Mesendoderm (in vitro differentiated cells): ENCODE measurements around the gene USP31.

Source experiments
- DNase-seq: peaks from one replicate; pipeline ENCODE4 v3.0.0; 2013
- H2AK5ac ChIP-seq: 2 replicates; pipeline ENCODE4 v1.6.1; 2013; ENCODE audit warnings: low read length, inconsistent platforms
- H2BK120ac ChIP-seq: 2 replicates; pipeline ENCODE4 v1.6.1; 2013; ENCODE audit warnings: low read depth, mild to moderate bottlenecking, low read length, moderate library complexity, mixed read lengths
- H2BK15ac ChIP-seq: replicated peaks from 2 replicates; pipeline ENCODE4 v1.6.1; 2013; ENCODE audit warnings: low read depth, mild to moderate bottlenecking, moderate library complexity
- H2BK5ac ChIP-seq: 2 replicates; pipeline ENCODE4 v1.6.1; 2013; ENCODE audit warnings: low read length, inconsistent platforms
- H3K18ac ChIP-seq: 2 replicates; pipeline ENCODE4 v1.6.1; 2013; ENCODE audit warnings: mild to moderate bottlenecking, low read length, mixed read lengths
- H3K23ac ChIP-seq: one replicate; pipeline ENCODE4 v1.6.1; 2013; ENCODE audit warnings: low read length
- H3K27ac ChIP-seq: 2 replicates; pipeline ENCODE4 v1.5.1; 2013; ENCODE audit warnings: low read depth, mild to moderate bottlenecking, inconsistent platforms, low read length, moderate library complexity
- H3K27me3 ChIP-seq: 2 replicates; pipeline ENCODE4 v1.6.1; 2013; ENCODE audit warnings: low read length, control low read depth, mild to moderate bottlenecking, inconsistent platforms; ENCODE audit not compliant: insufficient read depth, poor library complexity
- H3K36me3 ChIP-seq: 2 replicates; pipeline ENCODE4 v1.6.1; 2013; ENCODE audit warnings: low read length, inconsistent platforms; ENCODE audit not compliant: control insufficient read depth, insufficient read depth
- H3K4ac ChIP-seq: one replicate; pipeline ENCODE4 v1.6.1; 2013; ENCODE audit warnings: low read depth, mild to moderate bottlenecking, low read length, moderate library complexity
- H3K4me1 ChIP-seq: 2 replicates; pipeline ENCODE4 v1.6.1; 2013; ENCODE audit warnings: low read depth, low read length, inconsistent platforms; ENCODE audit not compliant: control insufficient read depth
- H3K4me2 ChIP-seq: 2 replicates; pipeline ENCODE4 v1.6.1; 2013; ENCODE audit warnings: low read length
- H3K4me3 ChIP-seq: 2 replicates; pipeline ENCODE4 v1.5.1; 2013; ENCODE audit warnings: mild to moderate bottlenecking, low read length
- H3K56ac ChIP-seq: one replicate; pipeline ENCODE4 v1.6.1; 2013; ENCODE audit warnings: low read length
- H3K79me1 ChIP-seq: 2 replicates; pipeline ENCODE4 v1.6.1; 2013; ENCODE audit warnings: low read length, inconsistent platforms
- H3K79me2 ChIP-seq: 2 replicates; pipeline ENCODE4 v1.6.1; 2013; ENCODE audit warnings: mild to moderate bottlenecking, low read length; ENCODE audit not compliant: control insufficient read depth, insufficient read depth
- H3K9ac ChIP-seq: 2 replicates; pipeline ENCODE4 v1.6.1; 2013; ENCODE audit warnings: low read length, inconsistent platforms
- H4K5ac ChIP-seq: one replicate; pipeline ENCODE4 v1.6.1; 2013; ENCODE audit warnings: low read length
- H4K8ac ChIP-seq: one replicate; pipeline ENCODE4 v1.6.1; 2013; ENCODE audit warnings: low read depth, mild to moderate bottlenecking, control low read depth, low read length, moderate library complexity
- WGBS: extraction: QIAGEN DNeasy Blood & Tissue Kit; methylation state at CpG from one replicate; pipeline ENCODE4 v1.1.7; 2013; ENCODE audit warnings: low lambda C conversion rate, missing lambda C conversion rate; ENCODE audit not compliant: insufficient coverage; ENCODE audit errors: extremely low coverage; 5-methylcytosine and 5-hydroxymethylcytosine counted together

The USP31 gene

DNA sequence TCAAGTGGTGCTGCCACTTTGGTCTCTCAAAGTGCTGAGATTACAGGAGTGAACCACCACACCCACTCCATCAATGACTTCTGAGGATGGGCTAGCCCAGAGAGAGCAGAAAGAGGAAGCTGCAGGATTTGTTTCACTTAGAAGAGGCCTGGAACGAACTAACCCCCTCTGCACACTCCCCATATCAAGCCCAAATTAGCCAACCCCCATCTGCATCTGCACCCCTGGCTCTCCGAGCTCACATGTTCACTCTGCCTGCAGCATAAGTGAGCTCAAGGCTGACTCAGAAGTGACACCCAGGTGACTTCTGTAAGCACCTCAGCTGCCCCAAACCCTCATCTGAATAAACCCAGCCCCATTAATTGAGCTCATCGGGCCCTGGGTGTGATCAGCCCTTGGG lies 38.1 kb upstream of the USP31 start:
- no peak overlapping the region for H3K4ac ChIP-seq
- H3K4me3 ChIP-seq: no peak overlapping the region
- H3K4me1 ChIP-seq: no peaks in the 10 kb centered on the region
- H3K79me1 ChIP-seq: no peaks in the 10 kb centered on the region
- no peak overlapping the region for H3K18ac ChIP-seq
- H3K9ac ChIP-seq: no peak overlapping the region
- H3K23ac ChIP-seq: no peak overlapping the region
- H4K8ac ChIP-seq: no peak overlapping the region
- no peak for DNase-seq
- H3K56ac ChIP-seq: no peak overlapping the region
- no peak overlapping the region for H3K4me2 ChIP-seq
- H3K27ac ChIP-seq: no peak overlapping the region
- H2BK120ac ChIP-seq: no peak overlapping the region
- no peak overlapping the region for H4K5ac ChIP-seq
- H3K27me3 ChIP-seq: peaks cover 7% of the 10 kb centered on the region
- H3K79me2 ChIP-seq: no peaks in the 10 kb centered on the region
- no CpG with 5 or more reads among the region's 3 CpGs for WGBS
- H2BK5ac ChIP-seq: no peak overlapping the region
- H2AK5ac ChIP-seq: no peak overlapping the region
- H2BK15ac ChIP-seq: no peak overlapping the region
- no peaks in the 10 kb centered on the region for H3K36me3 ChIP-seq

DNA sequence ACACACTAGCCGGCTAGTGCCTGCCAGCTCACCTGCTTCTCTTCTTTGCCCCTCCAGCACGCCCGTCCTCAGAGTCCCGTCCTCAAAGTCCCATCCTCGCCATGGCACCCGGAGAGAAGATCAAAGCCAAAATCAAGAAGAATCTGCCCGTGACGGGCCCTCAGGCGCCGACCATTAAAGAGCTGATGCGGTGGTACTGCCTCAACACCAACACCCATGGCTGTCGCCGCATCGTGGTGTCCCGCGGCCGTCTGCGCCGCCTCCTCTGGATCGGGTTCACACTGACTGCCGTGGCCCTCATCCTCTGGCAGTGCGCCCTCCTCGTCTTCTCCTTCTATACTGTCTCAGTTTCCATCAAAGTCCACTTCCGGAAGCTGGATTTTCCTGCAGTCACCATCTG lies 36.9 kb upstream of the USP31 start:
- no peaks in the 10 kb centered on the region for H3K79me2 ChIP-seq
- no peak overlapping the region for H3K4ac ChIP-seq
- H2BK15ac ChIP-seq: no peak overlapping the region
- no peak overlapping the region for H4K8ac ChIP-seq
- no peak overlapping the region for H3K4me3 ChIP-seq
- no peak overlapping the region for H2BK5ac ChIP-seq
- H3K9ac ChIP-seq: no peak overlapping the region
- no peak overlapping the region for H3K4me2 ChIP-seq
- H3K4me1 ChIP-seq: no peaks in the 10 kb centered on the region
- H3K18ac ChIP-seq: no peak overlapping the region
- no peak overlapping the region for H2BK120ac ChIP-seq
- no peak overlapping the region for H3K23ac ChIP-seq
- peaks cover 7% of the 10 kb centered on the region for H3K27me3 ChIP-seq
- no peak overlapping the region for H4K5ac ChIP-seq
- no peak overlapping the region for H3K56ac ChIP-seq
- H3K36me3 ChIP-seq: no peaks in the 10 kb centered on the region
- WGBS: no CpG with 5 or more reads among the region's 24 CpGs
- H3K79me1 ChIP-seq: no peaks in the 10 kb centered on the region
- H2AK5ac ChIP-seq: no peak overlapping the region
- DNase-seq: no peak
- no peak overlapping the region for H3K27ac ChIP-seq

- no peak overlapping the region for H4K5ac ChIP-seq
- peak overlapping the region; percentile 35 for H3K23ac ChIP-seq
- H3K36me3 ChIP-seq: no peaks in the 10 kb centered on the region
- H2BK120ac ChIP-seq: no peak overlapping the region
- H3K4me3 ChIP-seq: no peak overlapping the region
- no peak overlapping the region for H3K4ac ChIP-seq
- no peak overlapping the region for H3K27ac ChIP-seq
- H3K79me1 ChIP-seq: no peaks in the 10 kb centered on the region
- no peak overlapping the region for H2BK15ac ChIP-seq
- H3K4me1 ChIP-seq: no peaks in the 10 kb centered on the region
- no peak overlapping the region for H3K9ac ChIP-seq
- H2AK5ac ChIP-seq: no peak overlapping the region
- H4K8ac ChIP-seq: no peak overlapping the region
- DNase-seq: no peak
- WGBS: no CpG with 5 or more reads among the region's 11 CpGs
- H3K56ac ChIP-seq: no peak overlapping the region
- peaks cover 7% of the 10 kb centered on the region for H3K27me3 ChIP-seq
- no peak overlapping the region for H2BK5ac ChIP-seq
- no peak overlapping the region for H3K18ac ChIP-seq
- H3K4me2 ChIP-seq: no peak overlapping the region
- no peaks in the 10 kb centered on the region for H3K79me2 ChIP-seq
These were observed 36.4 kb upstream of the USP31 start for GRCh38 chr16:23185656-23186055.

GRCh38 chr16:23183543-23183862 lies 34.3 kb upstream of the USP31 start:
- Histone ChIP-seq H3K9ac (no peak overlapping the region), H3K36me3 (no peaks in the 10 kb centered on the region), H3K18ac (no peak overlapping the region), H3K27me3 (peaks cover 7% of the 10 kb centered on the region), H2BK120ac (no peak overlapping the region), H3K79me1 (no peaks in the 10 kb centered on the region), H3K56ac (no peak overlapping the region), H2AK5ac (no peak overlapping the region), H3K4me1 (no peaks in the 10 kb centered on the region), H4K8ac (no peak overlapping the region), H4K5ac (no peak overlapping the region), H3K27ac (no peak overlapping the region), H3K23ac (no peak overlapping the region), H3K4me3 (no peak overlapping the region), H2BK15ac (no peak overlapping the region), H3K79me2 (no peaks in the 10 kb centered on the region), H3K4me2 (no peak overlapping the region), H2BK5ac (no peak overlapping the region), H3K4ac (no peak overlapping the region)
- no CpG with 5 or more reads among the region's 4 CpGs for WGBS
- DNase-seq: no peak

DNA sequence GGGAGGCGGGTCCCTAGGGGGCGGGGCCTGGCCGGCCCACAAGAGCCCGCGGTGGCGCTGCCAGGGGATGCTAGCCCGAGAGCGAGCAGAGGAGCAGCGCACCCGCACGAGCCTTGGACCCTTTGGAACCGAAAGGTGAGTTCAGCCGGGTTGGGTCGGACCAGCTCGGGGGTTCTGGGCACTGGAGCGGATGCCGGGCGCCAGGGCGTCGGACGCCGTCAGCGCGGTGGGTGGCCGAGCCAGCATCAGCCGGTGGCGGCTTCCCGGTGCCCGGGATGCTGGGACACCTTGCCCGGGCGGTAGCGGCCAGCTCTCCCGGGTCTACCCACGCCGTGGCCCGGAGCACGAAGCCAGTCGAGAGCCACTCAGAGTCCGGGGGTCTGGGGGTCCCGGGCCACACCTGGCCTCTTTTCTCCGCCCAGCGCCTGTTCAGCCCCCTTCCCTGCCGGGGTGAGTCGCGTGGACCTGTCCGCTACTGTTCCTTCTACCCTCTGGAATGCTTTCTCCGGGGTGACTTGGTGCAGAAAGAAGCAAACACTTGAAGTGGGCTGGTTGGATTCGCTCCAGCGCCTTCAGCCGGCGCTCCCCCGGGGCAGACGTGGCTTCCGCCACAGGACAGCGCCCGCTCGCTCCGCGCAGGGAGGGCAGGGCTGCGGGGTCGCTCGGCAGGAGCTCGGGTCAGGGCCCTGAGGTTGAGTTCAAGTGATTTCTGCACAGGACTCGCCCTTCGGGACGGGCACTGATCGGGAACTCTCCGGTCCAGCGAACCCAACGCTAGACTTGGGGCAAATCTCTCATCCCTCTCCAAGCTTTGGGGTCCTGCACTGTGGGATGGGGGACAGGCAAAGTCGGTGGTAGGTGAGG lies 33.7 kb upstream of the USP31 start, which contains the start of gene SCNN1G:
Gene SCNN1G, plus strand, starts transcription at position 67 of the 864 bp plus-strand sequence. CDS start 3,527 bp downstream, outside the sequence.
- Histone ChIP-seq H3K27ac (no peak within 1 kb of the TSS), H2BK5ac (no peak within 1 kb of the TSS), H3K56ac (no peak within 1 kb of the TSS), H3K36me3 (no peaks in the 10 kb centered on the region), H2AK5ac (no peak within 1 kb of the TSS), H2BK120ac (no peak within 1 kb of the TSS), H3K4me1 (no peaks in the 10 kb centered on the region), H4K8ac (no peak within 1 kb of the TSS), H3K9ac (no peak within 1 kb of the TSS), H3K4me3 (no peak within 1 kb of the TSS), H3K4me2 (peak within 1 kb of the TSS; percentile 68), H3K4ac (no peak within 1 kb of the TSS), H3K79me1 (no peaks in the 10 kb centered on the region), H3K18ac (no peak within 1 kb of the TSS), H3K23ac (no peak within 1 kb of the TSS), H3K79me2 (no peaks in the 10 kb centered on the region), H3K27me3 (peaks cover 7% of the 10 kb centered on the region), H2BK15ac (no peak within 1 kb of the TSS), H4K5ac (no peak within 1 kb of the TSS)
- peak; percentile 21 for DNase-seq
- WGBS: no CpG with 5 or more reads among the region's 71 CpGs
